ENCODE measurements around the gene GNG7. TPM values are rescaled to one million over a fixed set of nuclear protein-coding genes. Genes with fewer than 3 reads are reported as not detected.

GNG7 gene
- polyA plus RNA-seq, 1 of the 3 experiments (the other 2 are of a cell fraction), result 2.2 TPM

DNA sequence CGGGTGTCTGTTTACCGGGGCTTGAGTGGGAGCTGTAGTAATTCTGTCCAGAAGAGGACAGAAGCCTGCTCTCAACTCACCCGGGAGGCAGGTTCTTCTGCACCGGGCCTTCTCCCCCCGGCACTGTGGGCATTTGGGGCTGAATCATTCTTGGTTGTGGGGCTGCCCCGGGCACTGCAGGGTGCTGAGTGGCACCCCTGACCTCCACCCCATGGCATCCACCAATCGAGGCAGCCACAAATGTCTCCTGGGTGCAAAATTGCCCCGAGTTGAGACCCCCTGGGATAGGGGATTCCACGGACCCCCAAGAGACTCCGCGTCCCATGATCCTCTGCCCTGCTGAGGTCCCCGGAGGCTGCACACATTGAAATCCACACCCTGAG is 68.8 kb downstream of the GNG7 start (continued):
- TF ChIP-seq, protein P1, sequence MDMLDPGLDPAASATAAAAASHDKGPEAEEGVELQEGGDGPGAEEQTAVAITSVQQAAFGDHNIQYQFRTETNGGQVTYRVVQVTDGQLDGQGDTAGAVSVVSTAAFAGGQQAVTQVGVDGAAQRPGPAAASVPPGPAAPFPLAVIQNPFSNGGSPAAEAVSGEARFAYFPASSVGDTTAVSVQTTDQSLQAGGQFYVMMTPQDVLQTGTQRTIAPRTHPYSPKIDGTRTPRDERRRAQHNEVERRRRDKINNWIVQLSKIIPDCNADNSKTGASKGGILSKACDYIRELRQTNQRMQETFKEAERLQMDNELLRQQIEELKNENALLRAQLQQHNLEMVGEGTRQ (IDR thresholded peaks at IDR 0.05; ENCODE audit: borderline replicate concordance, low read depth, low read length), result no peak
- TF ChIP-seq MXI1 (IDR thresholded peaks at IDR 0.05; ENCODE audit: low read depth, low read length) (no peak), RCOR1 (IDR thresholded peaks at IDR 0.05; ENCODE audit: low read length) (no peak), CHD2 (IDR thresholded peaks at IDR 0.05; ENCODE audit: low read length, partially characterized antibody) (no peak), GATA2 (CRISPR knock-in tag; IDR thresholded peaks at IDR 0.05) (no peak)
- TF ChIP-seq, protein P2, sequence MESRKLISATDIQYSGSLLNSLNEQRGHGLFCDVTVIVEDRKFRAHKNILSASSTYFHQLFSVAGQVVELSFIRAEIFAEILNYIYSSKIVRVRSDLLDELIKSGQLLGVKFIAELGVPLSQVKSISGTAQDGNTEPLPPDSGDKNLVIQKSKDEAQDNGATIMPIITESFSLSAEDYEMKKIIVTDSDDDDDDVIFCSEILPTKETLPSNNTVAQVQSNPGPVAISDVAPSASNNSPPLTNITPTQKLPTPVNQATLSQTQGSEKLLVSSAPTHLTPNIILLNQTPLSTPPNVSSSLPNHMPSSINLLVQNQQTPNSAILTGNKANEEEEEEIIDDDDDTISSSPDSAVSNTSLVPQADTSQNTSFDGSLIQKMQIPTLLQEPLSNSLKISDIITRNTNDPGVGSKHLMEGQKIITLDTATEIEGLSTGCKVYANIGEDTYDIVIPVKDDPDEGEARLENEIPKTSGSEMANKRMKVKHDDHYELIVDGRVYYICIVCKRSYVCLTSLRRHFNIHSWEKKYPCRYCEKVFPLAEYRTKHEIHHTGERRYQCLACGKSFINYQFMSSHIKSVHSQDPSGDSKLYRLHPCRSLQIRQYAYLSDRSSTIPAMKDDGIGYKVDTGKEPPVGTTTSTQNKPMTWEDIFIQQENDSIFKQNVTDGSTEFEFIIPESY (IDR thresholded peaks at IDR 0.05; ENCODE audit: borderline replicate concordance, low read depth), result no peak
- TF ChIP-seq, protein P3, sequence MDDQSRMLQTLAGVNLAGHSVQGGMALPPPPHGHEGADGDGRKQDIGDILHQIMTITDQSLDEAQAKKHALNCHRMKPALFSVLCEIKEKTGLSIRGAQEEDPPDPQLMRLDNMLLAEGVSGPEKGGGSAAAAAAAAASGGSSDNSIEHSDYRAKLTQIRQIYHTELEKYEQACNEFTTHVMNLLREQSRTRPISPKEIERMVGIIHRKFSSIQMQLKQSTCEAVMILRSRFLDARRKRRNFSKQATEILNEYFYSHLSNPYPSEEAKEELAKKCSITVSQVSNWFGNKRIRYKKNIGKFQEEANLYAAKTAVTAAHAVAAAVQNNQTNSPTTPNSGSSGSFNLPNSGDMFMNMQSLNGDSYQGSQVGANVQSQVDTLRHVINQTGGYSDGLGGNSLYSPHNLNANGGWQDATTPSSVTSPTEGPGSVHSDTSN (IDR thresholded peaks at IDR 0.05), result no peak

DNA sequence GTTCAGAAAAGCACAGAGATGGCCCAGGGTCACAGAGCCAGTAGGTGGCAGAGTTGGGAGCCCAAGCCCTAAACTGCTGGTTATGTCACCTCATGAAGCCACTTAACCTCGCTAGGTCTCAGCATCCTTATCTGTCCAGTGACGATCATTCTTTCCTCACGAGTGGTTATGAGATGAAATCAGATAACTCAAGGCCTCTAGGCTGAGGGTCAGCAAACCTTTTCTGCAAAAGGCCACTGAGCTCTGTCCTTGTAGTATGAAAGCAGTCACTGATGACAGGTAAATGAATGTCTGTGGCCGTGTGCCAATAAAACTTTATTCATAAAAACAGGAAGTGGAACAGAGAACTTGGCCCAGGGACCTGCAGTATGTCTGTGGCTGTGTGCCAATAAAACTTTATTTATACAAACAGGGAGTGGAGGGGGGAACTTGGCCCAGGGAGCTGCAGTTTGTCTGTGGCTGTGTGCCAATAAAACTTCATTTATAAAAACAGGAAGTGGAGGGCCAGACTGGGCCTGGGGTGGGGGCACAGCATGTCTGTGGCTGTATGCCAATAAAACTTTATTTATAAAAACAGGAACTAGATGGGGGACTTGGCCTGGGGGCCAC is 71.2 kb downstream of the GNG7 start:
- Histone ChIP-seq H3F3A (replicated peaks; ENCODE audit: insufficient read depth) (peaks cover 7% of the 10 kb centered on the region), H3K4me3 (ENCODE audit: low read depth in 2 of 2, low read length in 1 of 2) (no peak overlapping the region), H3K36me3 (replicated peaks in 1 of 2; ENCODE audit: control insufficient read depth in 1 of 2, insufficient read depth in 2 of 2, low read length in 1 of 2) (no peaks in the 10 kb centered on the region), H3K9me3 (0 out of 2 replicates have a peak, but pooled peaks cover 4% of the 10 kb centered on the region), H3K79me2 (ENCODE audit: insufficient read depth) (no peaks in the 10 kb centered on the region), H4K20me1 (ENCODE audit: insufficient read depth) (no peaks in the 10 kb centered on the region), H3K9ac (no peak overlapping the region), H2AFZ (ENCODE audit: low read depth) (no peak overlapping the region), H3K9me2 (no peaks in the 10 kb centered on the region), H3K4me2 (no peak overlapping the region), H3K4me1 (ENCODE audit: control insufficient read depth in 1 of 2, insufficient read depth in 2 of 2, low read depth in 1 of 2, low read length in 1 of 2) (peaks cover 4 to 5% of the 10 kb centered on the region in 2 experiments; a peak in 2 of 4 replicates), H3K27me3 (ENCODE audit: insufficient read depth) (no peaks in the 10 kb centered on the region), H3K27ac (ENCODE audit: low read depth in 2 of 2, low read length in 1 of 2) (no peak overlapping the region)
- POLR2A ChIA-PET, result interaction anchor here (0.6 kb wide), 1 partner anchor 121 kb away, joined by 4 read pairs; no protein-coding TSS in a partner anchor
- TF ChIP-seq TCF12 (IDR thresholded peaks at IDR 0.05) (no peak), MXI1 (IDR thresholded peaks at IDR 0.05; ENCODE audit: low read depth, low read length) (no peak), JUND (IDR thresholded peaks at IDR 0.05) (no peak), ELF1 (IDR thresholded peaks at IDR 0.05) (peak; percentile 29; the same call in 1 of the 2 replicates)
- TF ChIP-seq, protein P4, sequence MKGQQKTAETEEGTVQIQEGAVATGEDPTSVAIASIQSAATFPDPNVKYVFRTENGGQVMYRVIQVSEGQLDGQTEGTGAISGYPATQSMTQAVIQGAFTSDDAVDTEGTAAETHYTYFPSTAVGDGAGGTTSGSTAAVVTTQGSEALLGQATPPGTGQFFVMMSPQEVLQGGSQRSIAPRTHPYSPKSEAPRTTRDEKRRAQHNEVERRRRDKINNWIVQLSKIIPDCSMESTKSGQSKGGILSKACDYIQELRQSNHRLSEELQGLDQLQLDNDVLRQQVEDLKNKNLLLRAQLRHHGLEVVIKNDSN (IDR thresholded peaks at IDR 0.05; ENCODE audit: borderline replicate concordance, low read depth), result no peak
- 65% methylated on average over 4 of the region's 4 CpGs for WGBS (ENCODE audit: low lambda C conversion rate)
- DNase-seq, result no peak
- CTCF ChIA-PET, result interaction anchor here (1.3 kb wide), 1 partner anchor 17 kb away, joined by 7 read pairs; no protein-coding TSS in a partner anchor
